Activated naive CD8-positive, alpha-beta T cell treated with anti-CD3 and anti-CD28 coated beads, Interleukin-2, amount 10 ng/mL, durations not matched to agents 7 days and 5 days (primary cell): ENCODE data around the gene KDM1B. TPM values are rescaled to one million over a fixed set of nuclear protein-coding genes. Genes with fewer than 3 reads are reported as not detected.

ENCODE experiments used
- ATAC-seq: fragments of 150-1000 bp; cut with Tn5 transposase; one replicate; pipeline ENCODE4 v1.10.0; 2021; ENCODE audit warnings: low read depth, moderate library complexity
- POLR2A ChIA-PET: fragments of 350-600 bp; sonication (Branson Sonifier 250); formaldehyde crosslinking; loops from one replicate; lab custom pipeline; 2021; ENCODE audit warnings: antibody characterized with exemption; lab: Charles Lee
- DNase-seq: peaks from one replicate; pipeline ENCODE4 v3.0.0; 2021
- H3K27ac Mint-ChIP-seq: one replicate; pipeline ENCODE4 v1.8.0; 2022; ENCODE audit warnings: mild to moderate bottlenecking, mixed read lengths
- H3K27me3 Mint-ChIP-seq: one replicate; pipeline ENCODE4 v1.8.0; 2022; ENCODE audit warnings: mild to moderate bottlenecking, moderate library complexity, mixed read lengths
- H3K36me3 Mint-ChIP-seq: one replicate; pipeline ENCODE4 v1.8.0; 2021; ENCODE audit warnings: mild to moderate bottlenecking, mixed read lengths
- H3K4me1 Mint-ChIP-seq: one replicate; pipeline ENCODE4 v1.8.0; 2021; ENCODE audit warnings: mixed read lengths
- H3K4me3 Mint-ChIP-seq: one replicate; pipeline ENCODE4 v1.8.0; 2022; ENCODE audit warnings: mild to moderate bottlenecking, moderate library complexity, mixed read lengths
- H3K9me3 Mint-ChIP-seq: one replicate; pipeline ENCODE4 v1.8.0; 2021; ENCODE audit warnings: mixed read lengths
- total RNA-seq, 2 experiments: library from RNA; stranded (reverse); gene quantifications; one replicate each; pipeline ENCODE4 v1.2.3, GENCODE V29; 2021

The KDM1B gene
- total RNA-seq, 2 experiments from 2014 or later: 9.7 to 10.2 TPM

GRCh38 chr6:18253635-18254034, 98.4 kb downstream of the KDM1B start:
- DNase-seq (no peak), ATAC-seq (no peak)
- H3K27ac Mint-ChIP-seq: no peak overlapping the region
- H3K36me3 Mint-ChIP-seq: peaks cover 44% of the 10 kb centered on the region
- H3K9me3 Mint-ChIP-seq: peaks cover 1% of the 10 kb centered on the region
- POLR2A ChIA-PET: interaction anchor here (1.6 kb wide), 1 partner anchor 12 kb away, joined by 5 read pairs; no protein-coding TSS in a partner anchor
- H3K4me3 Mint-ChIP-seq: no peak overlapping the region
- H3K27me3 Mint-ChIP-seq: no peaks in the 10 kb centered on the region
- peaks cover 13% of the 10 kb centered on the region for H3K4me1 Mint-ChIP-seq

- Mint-ChIP-seq H3K27me3 (no peaks in the 10 kb centered on the region), H3K9me3 (no peaks in the 10 kb centered on the region), H3K4me1 (peaks cover 20% of the 10 kb centered on the region), H3K27ac (no peak overlapping the region), H3K36me3 (peaks cover 38% of the 10 kb centered on the region), H3K4me3 (no peak overlapping the region)
- POLR2A ChIA-PET: no interaction called here
- no peak for DNase-seq
- ATAC-seq: no peak
These were observed 99.6 kb downstream of the KDM1B start for GRCh38 chr6:18254793-18255192.

- Mint-ChIP-seq H3K4me1 (peaks cover 41% of the 10 kb centered on the region), H3K36me3 (peaks cover 46% of the 10 kb centered on the region)
- DNase-seq: no peak
These were observed 104.6 kb downstream of the KDM1B start for GRCh38 chr6:18259675-18260447.

GRCh38 chr6:18260448-18261106, 105.4 kb downstream of the KDM1B start:
- ATAC-seq (no peak), DNase-seq (no peak)
- H3K36me3 Mint-ChIP-seq: peaks cover 42% of the 10 kb centered on the region
- H3K4me1 Mint-ChIP-seq: peaks cover 45% of the 10 kb centered on the region
- peak overlapping the region; percentile 97 for H3K4me3 Mint-ChIP-seq
- POLR2A ChIA-PET: no interaction called here
- H3K9me3 Mint-ChIP-seq: no peaks in the 10 kb centered on the region
- no peaks in the 10 kb centered on the region for H3K27me3 Mint-ChIP-seq
- peak overlapping the region; percentile 60 for H3K27ac Mint-ChIP-seq

More at GRCh38 chr6:18259675-18260447, 104.6 kb downstream of the KDM1B start:
- POLR2A ChIA-PET: interaction anchor here (0.9 kb wide), 1 partner anchor 12 kb away, joined by 3 read pairs; no protein-coding TSS in a partner anchor
- peak overlapping the region; percentile 60 for H3K27ac Mint-ChIP-seq
- no peaks in the 10 kb centered on the region for H3K27me3 Mint-ChIP-seq
- peak overlapping the region; percentile 30 for H3K4me3 Mint-ChIP-seq
- no peaks in the 10 kb centered on the region for H3K9me3 Mint-ChIP-seq
- no peak for ATAC-seq

- no peaks in the 10 kb centered on the region for H3K27me3 Mint-ChIP-seq
- ATAC-seq: no peak
- peaks cover 39% of the 10 kb centered on the region for H3K36me3 Mint-ChIP-seq
- peaks cover 45% of the 10 kb centered on the region for H3K4me1 Mint-ChIP-seq
- no peaks in the 10 kb centered on the region for H3K9me3 Mint-ChIP-seq
- DNase-seq: no peak
- peak overlapping the region; percentile 54 for H3K27ac Mint-ChIP-seq
- POLR2A ChIA-PET: no interaction called here
- peak overlapping the region; percentile 97 for H3K4me3 Mint-ChIP-seq
These were observed 106.7 kb downstream of the KDM1B start for GRCh38 chr6:18261877-18262276.

GRCh38 chr6:18262702-18263417, 107.6 kb downstream of the KDM1B start:
- ATAC-seq (peak; percentile 52), DNase-seq (no peak)
- POLR2A ChIA-PET: interaction anchor here (0.5 to 1.1 kb wide), 2 partner anchors 104 to 557 kb away, joined by 4 read pairs; no protein-coding TSS in a partner anchor
- Mint-ChIP-seq H3K27ac (peak overlapping the region; percentile 94), H3K9me3 (no peaks in the 10 kb centered on the region), H3K4me3 (peak overlapping the region; percentile 97), H3K36me3 (peaks cover 36% of the 10 kb centered on the region), H3K4me1 (peaks cover 42% of the 10 kb centered on the region), H3K27me3 (no peaks in the 10 kb centered on the region)

GRCh38 chr6:18263418-18264218, 108.4 kb downstream of the KDM1B start:
- H3K27ac Mint-ChIP-seq: peak overlapping the region; percentile 94
- POLR2A ChIA-PET: interaction anchor here (0.5 to 2.2 kb wide), 3 partner anchors 105 to 663 kb away, joined by 4 to 7 read pairs (median 4); partner anchors contain the start of gene FAM8A1

GRCh38 chr6:18264219-18264922, 109.1 kb downstream of the KDM1B start, which contains the start of gene DEK:
Gene DEK (minus strand): TSS chr6:18264530. CDS start chr6:18263987, 543 bp downstream.
- POLR2A ChIA-PET: interaction anchor here (1.4 to 2.2 kb wide), 2 partner anchors 558 to 664 kb away, joined by 4 to 7 read pairs; partner anchors contain the start of gene FAM8A1
- Mint-ChIP-seq H3K4me3 (peak within 1 kb of the TSS; percentile 97), H3K27me3 (no peaks in the 10 kb centered on the region), H3K9me3 (no peaks in the 10 kb centered on the region), H3K36me3 (peaks cover 34% of the 10 kb centered on the region), H3K4me1 (peaks cover 37% of the 10 kb centered on the region), H3K27ac (peak within 1 kb of the TSS; percentile 94)
- ATAC-seq: peak; percentile 73
- peak; percentile 88 for DNase-seq

More at GRCh38 chr6:18263418-18264218, 108.4 kb downstream of the KDM1B start:
- DNase-seq (no peak), ATAC-seq (peak; percentile 2)
- Mint-ChIP-seq H3K9me3 (no peaks in the 10 kb centered on the region), H3K4me3 (peak overlapping the region; percentile 97), H3K36me3 (peaks cover 34% of the 10 kb centered on the region), H3K4me1 (peaks cover 41% of the 10 kb centered on the region), H3K27me3 (no peaks in the 10 kb centered on the region)

- DNase-seq: no peak
- peaks cover 31% of the 10 kb centered on the region for H3K4me1 Mint-ChIP-seq
- H3K27me3 Mint-ChIP-seq: no peaks in the 10 kb centered on the region
- POLR2A ChIA-PET: interaction anchor here (1.4 to 2.2 kb wide), 2 partner anchors 559 to 664 kb away, joined by 4 to 7 read pairs; partner anchors contain the start of gene FAM8A1
- peak overlapping the region; percentile 89 for H3K27ac Mint-ChIP-seq
- H3K9me3 Mint-ChIP-seq: no peaks in the 10 kb centered on the region
- H3K4me3 Mint-ChIP-seq: peak overlapping the region; percentile 89
- peaks cover 29% of the 10 kb centered on the region for H3K36me3 Mint-ChIP-seq
- ATAC-seq: no peak
These were observed 109.7 kb downstream of the KDM1B start for GRCh38 chr6:18264923-18265377.

- Mint-ChIP-seq H3K4me3 (peak overlapping the region; percentile 89), H3K4me1 (peaks cover 22% of the 10 kb centered on the region), H3K27me3 (no peaks in the 10 kb centered on the region), H3K36me3 (peaks cover 24% of the 10 kb centered on the region), H3K27ac (peak overlapping the region; percentile 89), H3K9me3 (no peaks in the 10 kb centered on the region)
- POLR2A ChIA-PET: interaction anchor here (1.4 to 2.2 kb wide), 2 partner anchors 560 to 665 kb away, joined by 4 to 7 read pairs; partner anchors contain the start of gene FAM8A1
- no peak for DNase-seq
- ATAC-seq: no peak
These were observed 110.7 kb downstream of the KDM1B start for GRCh38 chr6:18265787-18266522.

GRCh38 chr6:18266523-18266912, 111.3 kb downstream of the KDM1B start:
- POLR2A ChIA-PET: interaction anchor here (0.5 kb wide), 1 partner anchor 29 kb away, joined by 5 read pairs; no protein-coding TSS in a partner anchor
- DNase-seq: no peak
- H3K9me3 Mint-ChIP-seq: no peaks in the 10 kb centered on the region
- peaks cover 18% of the 10 kb centered on the region for H3K4me1 Mint-ChIP-seq
- no peak overlapping the region for H3K4me3 Mint-ChIP-seq
- H3K27me3 Mint-ChIP-seq: no peaks in the 10 kb centered on the region
- peaks cover 20% of the 10 kb centered on the region for H3K36me3 Mint-ChIP-seq
- ATAC-seq: no peak
- no peak overlapping the region for H3K27ac Mint-ChIP-seq
